ENCODE data around the gene ATAD3B. TPM values are rescaled to one million over a fixed set of nuclear protein-coding genes. Genes with fewer than 3 reads are reported as not detected.

Gene ATAD3B
- total and polyA plus RNA-seq, 2 of the 13 experiments (the other 11 are each of a cell fraction or from before 2014, with no cell fraction given): 9.6 to 31.1 TPM

DNA sequence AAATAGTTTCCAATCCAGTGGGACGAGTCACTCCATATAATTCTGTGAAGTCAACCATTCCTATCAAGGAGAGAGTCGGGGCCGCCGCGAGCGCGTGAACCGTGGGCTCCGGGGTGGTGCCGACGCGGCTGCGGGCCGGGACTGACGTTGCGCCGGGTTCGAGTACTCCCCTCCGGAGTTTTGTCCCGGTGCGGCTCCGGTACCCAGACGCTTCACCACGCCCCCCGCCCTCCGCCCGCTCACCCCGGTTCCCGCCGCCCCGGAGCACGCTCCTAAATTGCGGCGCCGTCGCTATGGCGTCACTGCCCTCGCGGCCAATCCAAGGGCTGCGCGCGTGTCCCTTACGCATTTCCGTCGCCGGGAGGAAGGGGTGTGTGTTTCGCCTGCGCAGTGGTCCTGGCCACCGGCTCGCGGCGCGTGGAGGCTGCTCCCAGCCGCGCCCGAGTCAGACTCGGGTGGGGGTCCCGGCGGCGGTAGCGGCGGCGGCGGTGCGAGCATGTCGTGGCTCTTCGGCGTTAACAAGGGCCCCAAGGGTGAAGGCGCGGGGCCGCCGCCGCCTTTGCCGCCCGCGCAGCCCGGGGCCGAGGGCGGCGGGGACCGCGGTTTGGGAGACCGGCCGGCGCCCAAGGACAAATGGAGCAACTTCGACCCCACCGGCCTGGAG lies at the start of gene ATAD3B (continued):
- TF ChIP-seq NR0B2 (CRISPR knock-in tag; IDR thresholded peaks at IDR 0.05) (peak; percentile 94), TEAD3 (CRISPR knock-in tag; optimal IDR thresholded peaks at IDR 0.05; ENCODE audit: borderline replicate concordance) (peak; percentile 46), AGO2 (optimal IDR thresholded peaks at IDR 0.05; ENCODE audit: low read depth, low read length) (no peak), ZNF143 (CRISPR knock-in tag; IDR thresholded peaks at IDR 0.05) (peak; percentile 53; the same call in 1 of the 2 replicates), PHF20 (CRISPR knock-in tag; IDR thresholded peaks at IDR 0.05) (peak; percentile 96), ZBTB33 (CRISPR knock-in tag; IDR thresholded peaks at IDR 0.05) (peak; percentile 58; the same call in 1 of the 2 replicates), GATAD2A (CRISPR knock-in tag; IDR thresholded peaks at IDR 0.05) (peak; percentile 58), NR3C1 (CRISPR knock-in tag; IDR thresholded peaks at IDR 0.05) (no peak), ISX (CRISPR knock-in tag; conservative IDR thresholded peaks at IDR 0.05) (no peak), SPEN (CRISPR knock-in tag; IDR thresholded peaks at IDR 0.05; ENCODE audit: low read depth) (peak; percentile 89), KDM5A (IDR thresholded peaks at IDR 0.05; ENCODE audit: borderline replicate concordance, low read length) (0 out of 2 replicates have a peak, but pooled peaks have one; percentile 28), HOXA9 (CRISPR knock-in tag; IDR thresholded peaks at IDR 0.05; ENCODE audit: borderline replicate concordance) (0 out of 2 replicates have a peak, but pooled peaks have one; percentile 30), ZNF619 (CRISPR knock-in tag; IDR thresholded peaks at IDR 0.05) (no peak), ZNF317 (CRISPR knock-in tag; IDR thresholded peaks at IDR 0.05) (peak; percentile 75), ZNF720 (CRISPR knock-in tag; IDR thresholded peaks at IDR 0.05) (0 out of 2 replicates have a peak, but pooled peaks have one; percentile 23), ARNTL (CRISPR knock-in tag; IDR thresholded peaks at IDR 0.05) (no peak), SMARCC2 (IDR thresholded peaks at IDR 0.05) (no peak), SALL2 (CRISPR knock-in tag; IDR thresholded peaks at IDR 0.05) (peak; percentile 69; the same call in 1 of the 2 replicates), ZNF33B (CRISPR knock-in tag; IDR thresholded peaks at IDR 0.05) (no peak), FOXA3 (CRISPR knock-in tag; IDR thresholded peaks at IDR 0.05) (peak; percentile 30; the same call in 1 of the 2 replicates), ZSCAN31 (CRISPR knock-in tag; IDR thresholded peaks at IDR 0.05; ENCODE audit: low read depth) (no peak), SSRP1 (CRISPR knock-in tag; IDR thresholded peaks at IDR 0.05) (no peak), YEATS2 (CRISPR knock-in tag; IDR thresholded peaks at IDR 0.05; ENCODE audit: borderline replicate concordance) (peak; percentile 93), PITX1 (CRISPR knock-in tag; IDR thresholded peaks at IDR 0.05) (no peak), PHB2 (IDR thresholded peaks at IDR 0.05; ENCODE audit: partially characterized antibody) (no peak), ZNF660 (CRISPR knock-in tag; IDR thresholded peaks at IDR 0.05; ENCODE audit: borderline replicate concordance, low read depth) (0 out of 2 replicates have a peak, but pooled peaks have one; percentile 30), POGZ (CRISPR knock-in tag; IDR thresholded peaks at IDR 0.05) (peak; percentile 78), MIER3 (CRISPR knock-in tag; IDR thresholded peaks at IDR 0.05; ENCODE audit: borderline replicate concordance) (0 out of 2 replicates have a peak, but pooled peaks have one; percentile 26)
- TF ChIP-seq, protein P1, sequence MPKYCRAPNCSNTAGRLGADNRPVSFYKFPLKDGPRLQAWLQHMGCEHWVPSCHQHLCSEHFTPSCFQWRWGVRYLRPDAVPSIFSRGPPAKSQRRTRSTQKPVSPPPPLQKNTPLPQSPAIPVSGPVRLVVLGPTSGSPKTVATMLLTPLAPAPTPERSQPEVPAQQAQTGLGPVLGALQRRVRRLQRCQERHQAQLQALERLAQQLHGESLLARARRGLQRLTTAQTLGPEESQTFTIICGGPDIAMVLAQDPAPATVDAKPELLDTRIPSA (CRISPR knock-in tag; IDR thresholded peaks at IDR 0.05; ENCODE audit: borderline replicate concordance): no peak
- TF ChIP-seq, protein P2, sequence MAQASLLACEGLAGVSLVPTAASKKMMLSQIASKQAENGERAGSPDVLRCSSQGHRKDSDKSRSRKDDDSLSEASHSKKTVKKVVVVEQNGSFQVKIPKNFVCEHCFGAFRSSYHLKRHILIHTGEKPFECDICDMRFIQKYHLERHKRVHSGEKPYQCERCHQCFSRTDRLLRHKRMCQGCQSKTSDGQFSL (CRISPR knock-in tag; IDR thresholded peaks at IDR 0.05): no peak
